ENCODE data around the gene ZNF438. TPM values are rescaled to one million over a fixed set of nuclear protein-coding genes. Genes with fewer than 3 reads are reported as not detected.

The ZNF438 gene
- total RNA-seq, 4 donors from 2014 or later, result 7.7 to 11.2 (median 8.7) TPM

DNA sequence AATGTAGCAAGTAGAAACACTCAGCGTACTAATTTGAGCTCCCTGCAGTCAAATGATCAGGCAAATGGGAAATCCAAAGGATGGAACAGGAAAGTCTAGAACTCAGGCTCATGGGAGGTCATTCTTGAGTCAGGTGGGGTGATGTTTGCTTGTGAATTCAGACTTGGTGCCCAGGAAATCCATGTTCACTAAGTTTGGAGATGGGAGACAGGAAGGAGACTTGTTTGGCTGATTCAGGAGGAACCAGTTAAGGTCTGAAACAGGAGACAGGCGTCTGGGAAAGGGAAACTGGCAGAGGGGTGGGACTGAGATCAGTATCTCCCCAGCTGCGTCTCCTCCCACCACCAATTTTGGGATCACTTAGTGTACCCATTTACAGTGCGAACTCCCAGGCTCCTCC, 38.4 kb upstream of the ZNF438 start:
- intact Hi-C loops (cut with DNase I; ENCODE audit: low total_unique reads), result no loop called here
- TF ChIP-seq POLR2A (IDR thresholded peaks at IDR 0.05), result no peak
- TF ChIP-seq, protein P1, sequence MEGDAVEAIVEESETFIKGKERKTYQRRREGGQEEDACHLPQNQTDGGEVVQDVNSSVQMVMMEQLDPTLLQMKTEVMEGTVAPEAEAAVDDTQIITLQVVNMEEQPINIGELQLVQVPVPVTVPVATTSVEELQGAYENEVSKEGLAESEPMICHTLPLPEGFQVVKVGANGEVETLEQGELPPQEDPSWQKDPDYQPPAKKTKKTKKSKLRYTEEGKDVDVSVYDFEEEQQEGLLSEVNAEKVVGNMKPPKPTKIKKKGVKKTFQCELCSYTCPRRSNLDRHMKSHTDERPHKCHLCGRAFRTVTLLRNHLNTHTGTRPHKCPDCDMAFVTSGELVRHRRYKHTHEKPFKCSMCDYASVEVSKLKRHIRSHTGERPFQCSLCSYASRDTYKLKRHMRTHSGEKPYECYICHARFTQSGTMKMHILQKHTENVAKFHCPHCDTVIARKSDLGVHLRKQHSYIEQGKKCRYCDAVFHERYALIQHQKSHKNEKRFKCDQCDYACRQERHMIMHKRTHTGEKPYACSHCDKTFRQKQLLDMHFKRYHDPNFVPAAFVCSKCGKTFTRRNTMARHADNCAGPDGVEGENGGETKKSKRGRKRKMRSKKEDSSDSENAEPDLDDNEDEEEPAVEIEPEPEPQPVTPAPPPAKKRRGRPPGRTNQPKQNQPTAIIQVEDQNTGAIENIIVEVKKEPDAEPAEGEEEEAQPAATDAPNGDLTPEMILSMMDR (IDR thresholded peaks at IDR 0.05), result no peak
- WGBS, 2 donors, result 56 to 58% methylated on average over 3 to 4 of the region's 4 CpGs
- H3K4me3 ChIP-seq (ENCODE audit: low read depth, poor library complexity, severe bottlenecking), result no peak overlapping the region
- no peak for DNase-seq (ENCODE audit: low spot score in 2 of 2)

DNA sequence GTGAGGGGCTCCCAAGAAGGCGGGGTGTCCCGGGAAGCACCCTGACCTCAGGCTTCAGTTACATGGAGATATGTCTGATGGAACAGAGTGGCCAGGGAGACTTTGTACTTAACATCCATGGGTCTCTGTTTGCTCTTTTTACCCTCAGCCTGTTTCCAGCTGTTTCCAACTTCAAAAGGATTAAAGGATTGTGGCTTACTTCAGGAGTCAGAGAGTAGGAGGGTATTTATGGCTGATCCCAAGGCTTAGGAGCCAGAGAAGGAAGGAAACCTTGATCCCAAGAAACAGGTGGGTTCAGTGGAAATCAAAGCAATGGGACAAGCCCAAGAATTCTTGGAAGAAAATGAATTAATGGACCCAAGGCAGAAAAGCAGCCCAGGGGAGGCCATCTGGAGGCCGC, 37.7 kb upstream of the ZNF438 start:
- intact Hi-C loops (cut with DNase I; ENCODE audit: low total_unique reads), result no loop called here
- DNase-seq (ENCODE audit: low spot score in 2 of 2), result no peak
- 86 to 92% methylated on average over 3 of the region's 3 CpGs for WGBS, 2 donors
- no peak overlapping the region for H3K4me3 ChIP-seq (ENCODE audit: low read depth, poor library complexity, severe bottlenecking)
- TF ChIP-seq, protein P1 (IDR thresholded peaks at IDR 0.05), result no peak
- TF ChIP-seq POLR2A (IDR thresholded peaks at IDR 0.05), result no peak

GRCh38 chr10:31064348-31064747, 32.7 kb upstream of the ZNF438 start:
- TF ChIP-seq, protein P1 (IDR thresholded peaks at IDR 0.05), result no peak
- TF ChIP-seq POLR2A (IDR thresholded peaks at IDR 0.05), result no peak
- intact Hi-C loops (cut with DNase I; ENCODE audit: low total_unique reads), result no loop called here
- no peak overlapping the region for H3K4me3 ChIP-seq (ENCODE audit: low read depth, poor library complexity, severe bottlenecking)
- 50 to 79% methylated on average over 2 of the region's 2 CpGs for WGBS, 2 donors
- DNase-seq (ENCODE audit: low spot score in 2 of 2), result peak in 1 of 2 donors; percentile 42

DNA sequence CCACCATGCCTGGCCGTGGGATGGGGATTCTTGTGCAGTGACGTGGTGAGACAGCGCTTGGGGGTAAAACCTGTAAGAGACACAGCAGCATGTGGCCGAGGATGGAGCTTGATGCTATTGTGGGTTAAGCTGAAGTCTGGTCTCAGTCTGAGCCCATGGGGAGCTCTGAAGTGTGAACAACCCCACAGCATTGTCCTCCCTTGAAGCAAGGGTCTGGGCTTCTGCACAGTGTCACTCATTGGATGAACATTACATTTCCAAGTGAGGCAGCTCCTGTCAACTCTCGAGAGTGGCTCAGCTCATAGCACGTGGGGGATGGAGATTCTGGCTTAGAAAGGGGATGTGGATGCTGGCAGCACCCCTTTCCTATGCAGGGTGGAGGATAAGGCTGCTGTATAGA, 32.2 kb upstream of the ZNF438 start:
- 73 to 78% methylated on average over 6 of the region's 6 CpGs for WGBS, 2 donors
- TF ChIP-seq, protein P1 (IDR thresholded peaks at IDR 0.05), result no peak
- TF ChIP-seq POLR2A (IDR thresholded peaks at IDR 0.05), result no peak
- H3K4me3 ChIP-seq (ENCODE audit: low read depth, poor library complexity, severe bottlenecking), result no peak overlapping the region
- intact Hi-C loops (cut with DNase I; ENCODE audit: low total_unique reads), result no loop called here
- no peak for DNase-seq (ENCODE audit: low spot score in 2 of 2)

DNA sequence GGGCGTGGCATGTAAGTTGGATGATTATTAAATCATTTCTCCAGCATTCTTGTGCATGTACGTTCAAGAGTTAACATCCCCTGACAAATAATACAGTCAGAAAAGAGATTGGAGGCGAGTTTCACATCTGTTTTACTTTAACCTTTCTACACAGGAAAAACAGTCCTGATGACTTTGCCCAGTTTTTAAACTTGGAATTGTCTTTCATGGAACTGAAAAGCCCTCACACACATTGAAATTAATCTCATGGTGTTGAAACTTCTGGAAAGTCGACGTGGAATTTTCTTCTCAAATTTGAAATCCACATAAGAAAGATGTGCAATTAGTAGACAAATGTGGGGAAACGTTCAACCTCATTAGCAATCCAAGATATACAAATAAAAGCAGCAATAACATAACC, 31.2 kb upstream of the ZNF438 start:
- no peak for DNase-seq (ENCODE audit: low spot score in 2 of 2)
- intact Hi-C loops (cut with DNase I; ENCODE audit: low total_unique reads), result no loop called here
- no peak for TF ChIP-seq POLR2A (IDR thresholded peaks at IDR 0.05)
- TF ChIP-seq, protein P1 (IDR thresholded peaks at IDR 0.05), result no peak
- no peak overlapping the region for H3K4me3 ChIP-seq (ENCODE audit: low read depth, poor library complexity, severe bottlenecking)
- WGBS, 2 donors, result 35 to 39% methylated on average over 6 of the region's 6 CpGs

DNA sequence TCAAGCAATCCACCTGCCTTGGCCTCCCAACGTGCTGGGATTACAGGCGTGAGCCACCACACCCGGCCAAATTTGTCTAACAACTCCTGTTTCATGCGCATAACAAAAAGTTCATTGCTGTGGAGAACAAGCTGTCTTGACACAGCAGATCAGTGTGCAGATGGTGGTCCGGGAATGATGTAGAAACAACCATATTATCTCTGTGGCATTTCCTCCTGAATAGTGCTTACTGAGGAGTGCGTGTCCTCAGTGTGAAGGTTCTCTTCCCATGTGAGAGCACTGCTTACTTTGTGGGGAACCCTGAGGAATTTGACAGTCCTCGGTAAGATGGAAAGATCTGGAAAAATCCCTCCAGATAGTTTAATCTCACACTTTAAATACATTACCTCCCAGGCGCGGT, 30.3 kb upstream of the ZNF438 start:
- no peak for DNase-seq (ENCODE audit: low spot score in 2 of 2)
- 92 to 94% methylated on average over 9 of the region's 9 CpGs for WGBS, 2 donors
- intact Hi-C loops (cut with DNase I; ENCODE audit: low total_unique reads), result no loop called here
- no peak overlapping the region for H3K4me3 ChIP-seq (ENCODE audit: low read depth, poor library complexity, severe bottlenecking)
- TF ChIP-seq POLR2A (IDR thresholded peaks at IDR 0.05), result no peak
- TF ChIP-seq, protein P1 (IDR thresholded peaks at IDR 0.05), result no peak

Data from lower leg skin (tissue), 4 donors.